ENCODE data around the gene LPAR1.

LPAR1 gene

DNA sequence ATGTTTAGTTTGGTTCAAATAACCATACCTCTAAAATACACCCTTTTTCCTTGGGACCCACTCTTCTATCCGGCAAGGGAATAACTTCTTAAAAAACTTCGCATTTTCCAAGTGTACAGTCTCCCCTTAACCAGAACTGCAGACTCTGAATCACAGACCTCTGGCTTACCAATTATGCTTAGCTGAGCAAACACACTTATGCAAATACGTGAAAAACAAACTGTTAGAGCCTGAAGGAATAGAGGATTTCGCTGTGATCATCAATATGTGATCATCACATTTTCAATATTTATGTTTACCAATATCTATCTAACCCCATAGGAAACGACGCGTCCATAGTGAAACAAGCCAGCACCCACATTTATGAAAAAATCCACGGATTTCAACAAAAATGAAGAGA, 1.3 kb downstream of the LPAR1 start:
- DNase-seq, result no peak

DNA sequence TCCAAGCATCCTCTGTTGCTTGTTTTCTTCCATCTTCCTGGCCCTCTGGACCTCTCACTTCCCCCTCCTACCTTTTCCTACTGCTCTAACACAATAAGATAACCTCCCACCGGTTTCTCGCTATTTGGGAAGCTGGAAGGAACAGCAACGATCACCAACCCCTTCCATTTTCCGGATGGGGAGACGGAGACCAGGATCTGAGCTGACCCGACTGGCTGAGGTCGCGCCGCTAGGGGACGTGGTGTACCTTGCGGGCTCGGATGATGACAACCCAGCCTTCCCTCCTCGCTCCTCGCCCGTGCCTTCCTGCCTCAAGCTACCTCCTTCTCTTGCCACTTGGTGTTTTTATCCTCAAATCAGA, 1.9 kb downstream of the LPAR1 start:
- peak; percentile 79 for DNase-seq

DNA sequence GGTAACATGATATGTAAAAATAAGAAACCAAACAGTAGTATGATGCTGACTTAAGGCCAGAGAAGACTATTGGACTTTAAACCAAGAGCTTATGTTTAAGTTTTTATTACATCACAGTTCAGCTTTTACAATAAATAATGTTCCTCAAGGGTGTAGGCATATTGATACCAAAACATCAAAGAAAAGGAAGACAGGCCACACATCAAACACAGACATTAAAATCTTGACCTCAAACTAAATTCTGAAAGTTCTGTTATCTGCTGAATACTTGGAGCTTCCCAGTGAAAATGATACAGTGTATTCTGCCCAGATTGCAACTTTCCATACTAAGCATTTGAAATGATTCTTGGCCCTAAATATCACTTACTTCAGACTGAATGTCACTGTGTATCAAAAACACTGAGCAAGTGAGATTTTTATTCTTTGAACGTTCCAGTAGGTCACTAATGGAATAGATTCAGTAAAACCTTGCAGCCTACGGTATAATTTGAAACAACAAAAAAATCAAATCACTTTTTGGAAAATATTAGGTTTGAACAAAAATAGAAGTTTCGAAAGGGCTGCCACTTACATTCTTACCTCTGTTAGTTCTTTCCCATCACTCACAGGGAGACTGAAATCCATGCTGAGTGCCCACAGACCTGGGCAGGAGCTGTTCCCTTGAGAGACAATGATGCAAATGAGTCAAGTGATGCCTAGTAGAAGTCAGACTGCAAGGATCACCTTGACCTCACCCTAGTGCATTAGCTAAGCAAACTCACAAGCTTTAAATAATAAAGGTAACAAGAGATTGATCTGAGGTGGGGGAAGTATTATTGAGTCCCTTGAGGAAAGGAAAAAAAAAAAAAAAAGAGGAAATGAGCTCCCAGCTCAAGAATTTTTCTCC, 2.5 kb downstream of the LPAR1 start:
- no peak for DNase-seq

DNA sequence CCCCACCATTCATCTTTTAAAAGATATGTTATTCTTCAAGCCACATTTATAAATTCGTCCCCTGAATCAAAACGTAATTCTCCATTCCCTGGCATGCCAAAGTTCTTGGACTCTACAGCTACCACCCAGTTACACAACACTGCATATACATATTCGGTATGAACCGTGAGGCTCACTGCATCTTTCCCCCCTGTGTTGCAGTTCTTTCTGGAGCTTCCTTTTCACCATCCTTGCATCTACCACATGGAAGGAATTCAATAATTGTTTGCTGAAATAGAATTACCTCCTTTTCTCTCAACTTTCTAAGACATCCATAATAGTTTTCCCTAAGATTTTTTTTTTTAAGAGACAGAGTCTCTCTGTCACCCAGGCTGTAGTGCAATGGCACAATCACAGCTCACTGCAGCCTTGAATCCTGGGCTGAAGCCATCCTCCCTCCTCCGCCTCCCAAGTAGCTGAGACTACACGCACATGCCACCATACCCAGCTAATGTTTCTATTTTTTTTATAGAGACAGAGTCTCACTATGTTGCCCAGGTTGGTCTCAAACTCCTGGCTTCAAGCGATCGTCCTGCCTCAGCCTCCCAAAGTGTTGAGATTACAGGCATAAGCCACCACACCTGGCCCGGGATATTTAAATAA, 3.3 kb downstream of the LPAR1 start:
- DNase-seq, result no peak

DNA sequence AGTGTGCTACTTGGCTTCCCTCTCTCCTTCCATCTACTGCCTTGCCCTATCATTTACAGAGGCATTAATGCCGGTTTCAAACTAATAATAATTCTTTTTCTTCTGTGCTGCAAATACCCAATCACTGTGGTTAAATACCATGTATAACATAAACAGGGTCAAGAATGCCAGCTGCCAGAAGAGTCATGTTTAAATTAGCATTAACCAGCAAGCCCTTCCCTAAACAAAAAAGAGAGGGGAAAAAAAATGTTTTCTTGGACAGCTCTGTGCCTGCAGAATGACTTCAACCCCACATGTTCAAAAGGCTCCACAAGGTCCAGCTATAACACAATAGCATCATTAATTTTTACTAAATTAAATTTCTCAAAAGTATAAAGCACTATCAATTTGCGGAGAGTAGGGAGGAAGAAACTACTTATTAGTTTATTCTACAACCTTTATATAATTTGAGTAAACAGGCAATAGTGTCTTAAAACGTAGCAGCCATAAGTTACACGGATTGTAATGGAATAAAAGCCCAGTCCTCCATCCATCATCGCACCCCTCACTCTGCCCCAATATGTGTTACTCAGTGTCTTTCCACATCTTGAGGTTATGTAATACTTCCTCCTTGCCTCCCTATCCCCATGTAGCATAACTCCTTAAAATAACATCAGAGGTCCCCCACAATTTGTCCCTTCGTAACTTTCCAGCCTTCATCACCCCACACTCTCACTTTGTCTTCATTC, 3.9 kb downstream of the LPAR1 start:
- no peak for DNase-seq

DNA sequence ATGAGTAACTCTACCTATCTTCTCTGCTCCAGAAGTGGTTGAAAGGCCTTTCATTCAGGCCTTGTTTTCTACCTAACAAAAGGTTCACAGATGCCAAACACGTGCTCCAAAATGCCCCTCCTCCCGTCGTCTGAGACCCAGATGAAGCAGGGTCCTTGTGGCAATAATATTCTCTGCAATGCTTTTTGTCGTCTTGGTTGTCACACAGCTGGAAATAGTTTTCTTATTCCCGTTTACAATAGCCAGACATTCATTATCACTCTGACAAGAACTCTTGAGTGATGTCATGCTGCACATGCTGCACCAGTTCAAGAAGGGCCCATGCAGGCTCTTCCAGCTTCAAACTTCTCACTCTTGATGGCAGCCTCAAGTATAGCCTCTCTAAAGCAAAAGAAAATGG, 7.8 kb downstream of the LPAR1 start:
- no peak for DNase-seq

GRCh38 chr9:111029260-111029659, 9.0 kb downstream of the LPAR1 start:
- no peak for DNase-seq

DNA sequence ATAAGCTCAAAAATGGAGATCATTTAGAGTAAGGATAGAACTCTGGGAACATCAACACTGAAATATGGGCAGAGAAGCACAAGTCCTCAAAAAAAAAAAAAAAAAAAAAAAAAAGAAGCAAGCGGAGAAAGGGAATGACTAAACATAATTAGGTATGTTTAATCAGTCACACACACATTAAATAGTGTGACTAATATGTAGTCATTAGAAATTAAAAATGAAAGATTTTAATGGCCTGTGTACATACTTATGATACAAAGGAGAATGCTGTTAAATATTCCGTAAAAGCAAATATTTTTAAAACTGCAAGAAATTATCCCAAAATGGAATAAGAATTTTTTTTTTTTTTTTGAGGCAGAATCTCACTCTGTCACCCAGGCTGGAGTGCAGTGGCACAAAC, 10.5 kb downstream of the LPAR1 start:
- no peak for DNase-seq

- no peak for DNase-seq
Observed at GRCh38 chr9:111023128-111023527, 15.1 kb downstream of the LPAR1 start.

DNA sequence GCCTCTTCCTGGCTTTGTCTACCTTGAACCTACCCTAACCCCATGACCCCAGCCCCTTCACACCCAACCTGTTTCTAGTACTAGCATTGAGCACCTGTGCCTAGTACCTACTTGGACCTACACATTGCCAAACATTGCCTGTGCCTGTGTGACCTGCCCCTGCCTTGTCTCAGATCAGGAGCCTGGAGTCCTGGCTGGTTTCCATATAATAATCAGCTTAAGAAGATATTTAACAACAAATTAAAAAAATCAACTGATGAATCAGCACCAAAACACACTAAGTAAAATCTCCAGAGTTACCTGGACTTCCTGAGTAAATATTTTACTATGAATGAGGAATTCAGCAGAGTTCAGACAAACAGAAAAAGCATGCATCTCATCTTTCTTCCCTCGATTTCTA, 17.7 kb downstream of the LPAR1 start:
- no peak for DNase-seq

GRCh38 chr9:111016426-111017045, 21.7 kb downstream of the LPAR1 start:
- DNase-seq, result no peak

GRCh38 chr9:111016016-111016415, 22.3 kb downstream of the LPAR1 start:
- no peak for DNase-seq

DNA sequence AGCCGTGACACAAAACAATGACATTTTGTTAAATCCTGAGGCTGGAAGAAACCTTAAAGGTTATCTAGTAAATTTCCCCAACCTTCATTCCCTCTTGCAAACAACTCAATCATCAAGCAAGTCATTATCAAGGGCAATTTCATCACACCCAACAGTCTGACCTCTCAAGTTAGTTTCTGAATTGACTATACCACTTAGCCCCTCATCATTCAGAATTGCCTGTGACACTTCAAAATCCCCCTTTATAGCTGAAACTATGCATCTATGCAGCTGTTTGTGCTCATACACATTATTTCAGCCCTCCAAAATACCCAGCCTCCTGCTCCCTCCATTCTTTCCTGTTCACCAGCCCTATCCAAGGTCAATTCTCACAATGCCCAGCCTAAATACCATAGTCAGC, 24.6 kb downstream of the LPAR1 start:
- DNase-seq, result no peak

DNA sequence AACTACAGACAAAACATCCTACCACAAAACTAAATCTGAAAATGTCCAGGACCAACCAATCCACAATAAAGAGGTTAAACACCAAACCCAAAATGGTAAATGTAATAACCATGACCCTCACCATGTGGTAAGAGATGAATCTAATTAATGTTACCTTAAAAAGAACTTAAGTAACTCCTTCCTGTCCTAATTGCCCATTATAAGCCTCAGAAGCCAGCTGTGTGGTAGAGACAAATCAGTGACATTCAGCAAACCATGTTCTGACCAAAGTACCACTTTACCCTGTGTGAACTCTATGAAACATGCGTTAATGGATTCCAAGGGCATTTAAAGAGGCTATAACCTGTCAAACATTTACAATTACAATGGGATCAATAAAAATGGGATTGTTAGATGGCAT, 25.0 kb downstream of the LPAR1 start:
- no peak for DNase-seq

GRCh38 chr9:111008158-111009075, 29.9 kb downstream of the LPAR1 start:
- DNase-seq, result no peak

DNA sequence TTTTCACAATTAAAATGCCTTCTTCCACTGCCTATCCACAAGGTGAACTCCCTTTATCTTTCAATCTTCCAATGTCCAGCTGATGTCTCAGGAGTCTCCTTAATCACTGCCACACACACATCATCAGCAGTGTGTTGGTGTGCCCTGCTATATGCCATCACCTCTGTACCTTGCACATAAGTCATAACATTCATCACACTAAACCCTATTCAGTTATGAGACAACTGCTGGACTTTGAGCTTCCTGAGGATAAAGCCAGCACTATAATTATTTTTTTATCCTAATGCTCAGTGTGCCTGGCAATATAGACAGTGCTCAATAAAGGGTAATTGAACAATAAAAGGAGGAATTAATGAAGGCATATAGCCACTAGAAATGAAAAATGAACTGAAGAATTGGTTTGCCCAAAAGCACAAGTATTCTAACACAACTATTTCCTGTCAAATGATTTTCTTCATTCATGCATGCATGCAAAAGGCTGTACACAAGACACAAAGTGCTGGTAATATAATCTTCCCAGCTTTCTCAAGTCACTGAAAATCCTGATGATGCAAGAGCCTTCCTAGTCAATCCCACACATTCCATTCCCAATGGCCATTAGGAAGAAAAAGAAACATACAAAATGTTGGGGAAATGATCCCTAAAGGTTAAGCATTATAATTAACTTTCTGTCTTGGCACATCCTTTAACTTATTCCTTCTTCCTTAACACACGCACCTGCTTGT, 32.4 kb downstream of the LPAR1 start:
- DNase-seq, result no peak

DNA sequence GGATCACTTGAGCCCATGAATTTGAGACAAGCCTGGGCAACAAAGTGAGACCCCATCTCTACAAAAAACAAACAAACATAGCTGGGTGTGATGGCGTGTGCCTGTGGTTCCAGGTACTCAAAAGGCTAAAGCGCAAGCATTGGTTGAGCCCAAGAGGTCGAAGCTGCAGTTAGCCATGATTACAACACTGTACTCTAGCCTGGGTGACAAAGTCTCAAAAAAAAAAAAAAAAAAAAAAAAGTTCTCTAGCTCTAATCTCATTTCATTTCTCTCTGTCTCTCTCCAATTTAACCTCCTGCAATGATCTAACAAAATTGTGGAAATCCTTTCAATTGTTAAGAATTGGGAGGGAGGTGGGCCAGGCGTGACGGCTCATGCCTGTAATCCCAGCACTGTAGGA, 33.3 kb downstream of the LPAR1 start:
- DNase-seq, result no peak

DNA sequence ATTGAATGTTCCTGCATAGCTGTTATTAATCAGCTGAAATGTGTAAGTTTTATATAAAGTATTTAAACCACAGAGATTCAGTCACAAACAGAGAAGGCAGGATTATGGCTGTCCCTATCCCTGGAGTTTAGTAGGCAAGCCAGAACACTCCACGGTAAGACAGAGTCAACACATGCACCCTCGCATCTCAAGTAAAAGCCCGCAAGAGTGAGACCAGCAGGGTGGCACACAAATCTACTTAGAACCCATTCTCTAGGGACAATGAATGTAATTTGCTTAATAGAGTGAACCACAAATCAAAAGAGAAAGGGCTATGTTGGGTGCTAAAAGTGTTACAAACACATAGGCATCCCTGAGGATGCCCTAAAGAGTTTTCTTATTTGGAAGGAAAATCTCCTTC, 35.1 kb downstream of the LPAR1 start:
- DNase-seq, result no peak

- DNase-seq, result no peak
Observed at GRCh38 chr9:111001526-111001925, 36.7 kb downstream of the LPAR1 start.

DNA sequence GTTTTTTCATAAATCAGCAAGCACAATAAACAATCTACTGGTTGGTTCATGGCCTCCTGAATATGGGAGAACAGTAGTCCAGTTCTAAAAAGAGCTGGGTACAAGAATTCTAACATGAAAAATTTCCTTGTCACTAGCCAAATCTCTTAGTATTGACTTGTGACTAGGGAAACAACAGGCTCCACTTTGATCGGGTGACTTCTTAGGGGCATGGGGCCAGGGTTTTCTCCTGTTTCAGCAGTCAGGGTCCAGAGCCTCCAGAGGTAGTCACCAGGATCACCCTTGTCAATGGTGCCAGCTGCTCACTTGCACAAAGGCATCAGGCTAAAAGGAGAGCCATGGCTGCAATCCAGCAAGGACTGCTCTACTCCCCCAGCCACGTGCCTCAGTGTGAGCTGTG, 38.1 kb downstream of the LPAR1 start:
- no peak for DNase-seq

DNA sequence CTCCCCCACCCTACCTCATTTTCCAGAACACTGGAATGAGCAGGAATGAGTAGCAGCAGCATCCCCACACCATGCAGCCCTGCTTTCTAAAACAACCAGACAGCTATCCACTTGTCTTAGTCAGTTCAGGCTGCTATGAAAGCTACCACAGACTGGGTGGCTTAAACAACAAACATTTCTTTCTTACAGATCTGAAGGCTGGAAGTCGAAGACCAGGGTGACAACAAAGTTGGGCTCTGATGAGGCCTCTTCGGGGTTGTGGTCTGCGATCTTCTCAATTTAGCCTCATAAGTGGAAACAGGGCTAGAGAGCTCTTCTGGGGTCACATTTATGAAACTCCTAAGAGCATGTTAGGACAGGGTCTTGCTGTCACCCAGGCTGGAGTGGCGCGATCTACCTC, 38.9 kb downstream of the LPAR1 start:
- no peak for DNase-seq

DNA sequence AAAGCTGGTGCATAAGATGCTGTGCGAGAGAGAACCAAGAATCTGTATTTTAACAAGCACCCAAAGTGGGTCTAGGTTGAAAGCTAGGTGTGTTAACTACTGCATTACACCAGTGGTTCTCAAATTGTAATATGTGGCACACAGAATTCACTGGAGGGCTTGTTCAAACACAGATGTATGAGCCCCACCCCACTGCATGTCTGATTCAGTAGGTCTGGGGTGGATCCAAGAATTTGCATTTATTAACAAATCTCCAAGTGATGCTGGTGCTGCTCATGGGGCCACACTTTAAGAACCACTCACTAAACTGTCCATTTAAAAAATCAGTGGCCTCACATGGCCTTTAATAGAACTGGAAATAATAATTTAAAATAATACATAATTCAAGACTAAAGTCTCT, 40.4 kb downstream of the LPAR1 start:
- DNase-seq, result no peak
